Esophagus mucosa (tissue), 1 donor: ENCODE data around the gene PTS. TPM values are rescaled to one million over a fixed set of nuclear protein-coding genes. Genes with fewer than 3 reads are reported as not detected.
A peak's percentile ranks its signal among the peaks of the same experiment; 100 is the strongest.

Experiments used
- ATAC-seq: fragments of 200-7000 bp; cut with Tn5 transposase; one replicate; pipeline ENCODE4 v1.9.1; 2020
- total RNA-seq: library from RNA; stranded (reverse); gene quantifications from one replicate; pipeline ENCODE4 v1.2.4, GENCODE V29; 2023
- donor health status: DM: yes; HTN: yes; CAD: no.

The PTS gene
- total RNA-seq, 1 donor from 2014 or later: 32.5 TPM

GRCh38 chr11:112222303-112222702, 3.9 kb upstream of the PTS start:
- no peak for ATAC-seq

GRCh38 chr11:112223121-112223520, 3.1 kb upstream of the PTS start:
- peak; percentile 24 for ATAC-seq

- ATAC-seq: no peak
These were observed 2.3 kb upstream of the PTS start for GRCh38 chr11:112223754-112224532.

GRCh38 chr11:112225753-112226061, 521 bp upstream of the PTS start:
- ATAC-seq: no peak

- no peak for ATAC-seq
These were observed 688 bp downstream of the PTS start for GRCh38 chr11:112226831-112227401.

GRCh38 chr11:112227471-112227870, 1.2 kb downstream of the PTS start:
- ATAC-seq: no peak

GRCh38 chr11:112228706-112229105, 2.5 kb downstream of the PTS start:
- ATAC-seq: no peak

GRCh38 chr11:112229159-112229558, 2.9 kb downstream of the PTS start:
- ATAC-seq: no peak

GRCh38 chr11:112229746-112230433, 3.7 kb downstream of the PTS start:
- ATAC-seq: no peak

- no peak for ATAC-seq
These were observed 5.7 kb downstream of the PTS start for GRCh38 chr11:112231952-112232351.

- no peak for ATAC-seq
These were observed 9.6 kb downstream of the PTS start for GRCh38 chr11:112235750-112236390.

GRCh38 chr11:112237451-112237850, 11.2 kb downstream of the PTS start:
- no peak for ATAC-seq

- no peak for ATAC-seq
These were observed 11.8 kb downstream of the PTS start for GRCh38 chr11:112238041-112238440.

- ATAC-seq: no peak
These were observed 15.3 kb downstream of the PTS start for GRCh38 chr11:112241486-112241885.

- ATAC-seq: no peak
These were observed 21.0 kb downstream of the PTS start for GRCh38 chr11:112247201-112247600.

- no peak for ATAC-seq
These were observed 22.0 kb downstream of the PTS start for GRCh38 chr11:112248201-112248600.

- no peak for ATAC-seq
These were observed 23.8 kb downstream of the PTS start for GRCh38 chr11:112249871-112250610.

GRCh38 chr11:112253605-112254242, 27.5 kb downstream of the PTS start:
- no peak for ATAC-seq

GRCh38 chr11:112255067-112255720, 29.0 kb downstream of the PTS start:
- no peak for ATAC-seq

- ATAC-seq: peak; percentile 68
These were observed 34.3 kb downstream of the PTS start, which contains the start of gene PLET1 for GRCh38 chr11:112260490-112260889. Gene PLET1 (minus strand): TSS chr11:112260860. CDS start chr11:112260589, 271 bp downstream.

- ATAC-seq: no peak
These were observed 39.6 kb downstream of the PTS start for GRCh38 chr11:112265659-112266409.
